NK-92 treated with Interleukin-12 subunit alpha and Interleukin-12 subunit beta, amount 100 ng/mL, for 24 hours (cell line): ENCODE results near the gene RARS1.

Experiments
- DNase-seq: peaks from one replicate; lab custom pipeline; 2025; lab: John Stamatoyannopoulos, UW

Gene RARS1

GRCh38 chr5:168486136-168486879 is at the start of gene RARS1:
Gene RARS1 (plus strand): TSS chr5:168486471. CDS start chr5:168486499, 28 bp downstream.
- DNase-seq = peak; percentile 82

GRCh38 chr5:168438349-168438748 is 47.9 kb upstream of the RARS1 start:
- DNase-seq = no peak

- no peak for DNase-seq
These were observed 42.7 kb upstream of the RARS1 start for GRCh38 chr5:168443533-168443932.

- DNase-seq = no peak
These were observed 42.1 kb upstream of the RARS1 start for GRCh38 chr5:168443950-168444700.

- no peak for DNase-seq
These were observed 39.2 kb upstream of the RARS1 start for GRCh38 chr5:168446983-168447619.

GRCh38 chr5:168447808-168448207 is 38.5 kb upstream of the RARS1 start:
- no peak for DNase-seq

GRCh38 chr5:168449166-168449565 is 37.1 kb upstream of the RARS1 start:
- no peak for DNase-seq

GRCh38 chr5:168451565-168451964 is 34.7 kb upstream of the RARS1 start:
- no peak for DNase-seq

- no peak for DNase-seq
These were observed 31.1 kb upstream of the RARS1 start for GRCh38 chr5:168455201-168455600.

GRCh38 chr5:168457542-168457941 is 28.7 kb upstream of the RARS1 start:
- no peak for DNase-seq

GRCh38 chr5:168460606-168461005 is 25.7 kb upstream of the RARS1 start:
- no peak for DNase-seq

GRCh38 chr5:168463081-168463480 is 23.2 kb upstream of the RARS1 start:
- DNase-seq = no peak

GRCh38 chr5:168464214-168464613 is 22.1 kb upstream of the RARS1 start:
- no peak for DNase-seq

- DNase-seq = no peak
These were observed 21.6 kb upstream of the RARS1 start for GRCh38 chr5:168464641-168465040.

GRCh38 chr5:168467755-168468330 is 18.4 kb upstream of the RARS1 start:
- no peak for DNase-seq

GRCh38 chr5:168468836-168469235 is 17.4 kb upstream of the RARS1 start:
- DNase-seq = no peak

GRCh38 chr5:168469816-168470215 is 16.5 kb upstream of the RARS1 start:
- no peak for DNase-seq

- DNase-seq = no peak
These were observed 14.5 kb upstream of the RARS1 start for GRCh38 chr5:168471785-168472184.

GRCh38 chr5:168472329-168472728 is 13.9 kb upstream of the RARS1 start:
- DNase-seq = no peak

- no peak for DNase-seq
These were observed 12.0 kb upstream of the RARS1 start for GRCh38 chr5:168474319-168474718.

GRCh38 chr5:168477060-168477459 is 9.2 kb upstream of the RARS1 start:
- no peak for DNase-seq

GRCh38 chr5:168479166-168479565 is 7.1 kb upstream of the RARS1 start:
- DNase-seq = no peak

- no peak for DNase-seq
These were observed 5.7 kb upstream of the RARS1 start for GRCh38 chr5:168480601-168481000.
